Activated CD8-positive, alpha-beta T cell treated with anti-CD3 and anti-CD28 coated beads for 36 hours (primary cell): ENCODE results near the gene BCCIP. TPM values are rescaled to one million over a fixed set of nuclear protein-coding genes. Genes with fewer than 3 reads are reported as not detected.

ENCODE experiments used
- ATAC-seq: fragments of 200-7000 bp; cut with Tn5 transposase; one replicate; pipeline ENCODE4 v1.10.0; 2021; ENCODE audit warnings: mild to moderate bottlenecking, moderate library complexity
- CTCF ChIA-PET: fragments of 350-600 bp; sonication (Branson Sonifier 250); formaldehyde crosslinking; loops from one replicate; lab custom pipeline; 2021; ENCODE audit warnings: antibody characterized with exemption; lab: Charles Lee
- POLR2A ChIA-PET: fragments of 350-600 bp; sonication (Branson Sonifier 250); formaldehyde crosslinking; loops from one replicate; lab custom pipeline; 2021; ENCODE audit warnings: antibody characterized with exemption; lab: Charles Lee
- DNase-seq: peaks from one replicate; pipeline ENCODE4 v3.0.0-alpha.2; 2020
- H3K27ac Mint-ChIP-seq: one replicate; pipeline ENCODE4 v1.8.0; 2021; ENCODE audit warnings: mild to moderate bottlenecking, mixed read lengths
- H3K27me3 Mint-ChIP-seq: one replicate; pipeline ENCODE4 v1.8.0; 2021; ENCODE audit warnings: mixed read lengths
- H3K36me3 Mint-ChIP-seq: one replicate; pipeline ENCODE4 v1.8.0; 2021; ENCODE audit warnings: low read depth, mixed read lengths
- H3K4me1 Mint-ChIP-seq: one replicate; pipeline ENCODE4 v1.8.0; 2021; ENCODE audit warnings: low read depth, mixed read lengths
- H3K4me3 Mint-ChIP-seq: one replicate; pipeline ENCODE4 v1.8.0; 2021; ENCODE audit warnings: mild to moderate bottlenecking, moderate library complexity, mixed read lengths
- H3K9me3 Mint-ChIP-seq: one replicate; pipeline ENCODE4 v1.8.0; 2021; ENCODE audit warnings: mixed read lengths
- CTCF ChIP-seq: fragments of 200-600 bp; IDR thresholded peaks from one replicate; pipeline ENCODE4 v1.8.0; 2022; ENCODE audit warnings: antibody characterized with exemption, mild to moderate bottlenecking
- intact Hi-C: fragments of 100-400 bp; cut with micrococcal nuclease; formaldehyde crosslinking; loops from one replicate; pipeline ENCODE4 v1.10.0; 2022
- total RNA-seq, 2 experiments: library from RNA; stranded (reverse); gene quantifications; one replicate each; pipeline ENCODE4 v1.2.3, GENCODE V29; 2021

The BCCIP gene
- total RNA-seq, 2 experiments from 2014 or later, result 113 to 117 TPM

GRCh38 chr10:125777806-125778205 is 45.5 kb upstream of the BCCIP start:
- ChIA-PET POLR2A (no interaction called here), CTCF (no interaction called here)
- DNase-seq, result no peak
- H3K27me3 Mint-ChIP-seq, result peaks cover 2% of the 10 kb centered on the region
- ATAC-seq, result no peak
- H3K27ac Mint-ChIP-seq, result no peak overlapping the region
- no peaks in the 10 kb centered on the region for H3K4me1 Mint-ChIP-seq
- intact Hi-C loops, result no loop called here
- H3K9me3 Mint-ChIP-seq, result no peaks in the 10 kb centered on the region
- no peak overlapping the region for H3K4me3 Mint-ChIP-seq
- H3K36me3 Mint-ChIP-seq, result no peaks in the 10 kb centered on the region
- no peak for TF ChIP-seq CTCF

DNA sequence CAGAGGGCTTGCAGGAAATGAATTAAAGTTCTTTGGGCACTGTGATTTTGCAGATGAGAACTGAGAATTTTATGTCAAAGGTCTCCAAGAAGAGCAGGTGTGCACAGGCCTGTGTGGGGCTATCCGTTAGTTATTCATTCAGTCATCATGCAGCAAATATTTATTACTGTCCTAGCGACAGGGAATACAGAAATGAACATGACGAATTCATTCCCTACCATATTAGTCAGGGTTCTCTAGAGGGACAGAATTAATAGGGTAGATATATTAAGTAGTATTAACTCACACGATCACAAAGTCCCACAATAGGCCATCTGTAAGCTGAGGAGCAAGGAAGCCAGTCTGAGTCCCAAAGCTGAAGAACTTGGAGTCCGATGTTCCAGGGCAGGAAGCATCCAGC is 44.8 kb upstream of the BCCIP start:
- no peak for ATAC-seq
- DNase-seq, result no peak
- no peak for TF ChIP-seq CTCF
- no peaks in the 10 kb centered on the region for H3K4me1 Mint-ChIP-seq
- no peaks in the 10 kb centered on the region for H3K36me3 Mint-ChIP-seq
- ChIA-PET POLR2A (no interaction called here), CTCF (no interaction called here)
- intact Hi-C loops, result no loop called here
- H3K4me3 Mint-ChIP-seq, result no peak overlapping the region
- no peaks in the 10 kb centered on the region for H3K9me3 Mint-ChIP-seq
- no peak overlapping the region for H3K27ac Mint-ChIP-seq
- H3K27me3 Mint-ChIP-seq, result peaks cover 2% of the 10 kb centered on the region

DNA sequence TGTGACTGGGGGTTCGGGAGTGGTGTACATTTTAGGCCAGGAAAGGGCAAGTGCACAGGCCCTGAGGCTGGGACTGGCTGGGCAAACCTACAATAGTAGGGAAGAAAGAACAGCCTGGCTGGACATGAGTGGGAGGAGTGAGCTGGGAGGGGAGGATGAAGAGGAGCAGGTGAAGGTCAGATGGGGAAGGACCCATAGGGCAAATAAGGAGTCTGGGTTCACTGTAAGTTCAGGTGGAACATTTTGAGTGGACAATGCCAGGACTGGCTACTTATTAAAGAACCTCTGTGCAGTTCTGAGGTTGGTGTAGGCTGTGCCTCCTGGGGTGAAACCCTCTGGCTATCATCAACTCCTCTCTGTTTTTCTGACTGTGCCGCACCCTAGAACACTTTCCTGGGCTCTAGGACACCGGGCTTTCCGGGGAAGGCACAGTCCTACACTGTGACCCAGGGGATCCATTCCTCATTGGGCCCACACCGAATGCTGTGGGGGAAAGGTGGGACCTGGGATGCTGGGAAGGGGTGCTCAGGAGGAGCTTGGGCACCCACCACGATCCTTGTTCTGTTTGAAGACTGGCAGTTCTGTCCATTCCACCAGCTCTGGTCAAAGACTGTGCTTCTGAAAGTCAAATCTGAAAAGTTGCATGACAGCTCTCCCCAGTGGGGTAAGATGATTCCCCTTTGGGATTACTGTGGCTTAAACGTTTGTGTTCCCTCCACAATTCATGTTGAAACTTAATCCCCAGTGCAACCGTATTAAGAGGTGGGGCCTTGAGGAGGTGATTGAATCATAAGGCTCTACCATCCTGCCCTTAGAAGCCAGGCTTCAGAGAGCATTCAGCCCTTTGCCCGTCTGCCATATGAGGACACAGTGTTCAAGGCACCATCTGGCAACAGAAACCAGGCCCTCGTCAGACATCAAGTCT is 43.7 kb upstream of the BCCIP start:
- H3K27ac Mint-ChIP-seq, result no peak overlapping the region
- no peaks in the 10 kb centered on the region for H3K27me3 Mint-ChIP-seq
- no peak for DNase-seq
- no peaks in the 10 kb centered on the region for H3K9me3 Mint-ChIP-seq
- ChIA-PET POLR2A (no interaction called here), CTCF (interaction anchor here (1.5 kb wide), 1 partner anchor 49 kb away, joined by 3 read pairs; no protein-coding TSS in a partner anchor)
- intact Hi-C loops, result no loop called here
- H3K36me3 Mint-ChIP-seq, result no peaks in the 10 kb centered on the region
- H3K4me3 Mint-ChIP-seq, result no peak overlapping the region
- no peaks in the 10 kb centered on the region for H3K4me1 Mint-ChIP-seq
- no peak for TF ChIP-seq CTCF
- no peak for ATAC-seq

DNA sequence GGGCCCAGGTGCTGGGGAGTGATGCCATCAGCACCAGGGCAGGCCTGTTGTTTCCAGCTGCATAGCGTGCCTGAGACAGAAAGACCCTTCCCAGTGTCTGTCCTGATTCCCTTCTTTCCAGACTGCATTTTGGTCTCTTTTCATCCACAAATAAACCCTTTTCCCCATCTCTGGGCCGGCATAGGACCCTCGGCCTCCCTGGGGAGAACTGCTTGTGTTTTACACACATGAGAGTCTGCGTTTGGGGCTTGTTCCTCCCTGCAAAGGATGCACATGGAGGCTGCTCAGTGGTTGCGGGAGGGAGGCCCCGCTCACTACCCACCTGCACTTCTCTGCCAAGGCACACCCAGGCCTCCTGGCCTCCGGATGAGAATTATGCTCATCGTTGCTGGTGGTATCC is 42.0 kb upstream of the BCCIP start:
- POLR2A ChIA-PET, result interaction anchor here (0.9 kb wide), 1 partner anchor 14 kb away, joined by 3 read pairs; no protein-coding TSS in a partner anchor
- H3K9me3 Mint-ChIP-seq, result no peaks in the 10 kb centered on the region
- H3K4me1 Mint-ChIP-seq, result no peaks in the 10 kb centered on the region
- no peak overlapping the region for H3K4me3 Mint-ChIP-seq
- no peaks in the 10 kb centered on the region for H3K27me3 Mint-ChIP-seq
- TF ChIP-seq CTCF, result no peak
- DNase-seq, result no peak
- no peaks in the 10 kb centered on the region for H3K36me3 Mint-ChIP-seq
- H3K27ac Mint-ChIP-seq, result no peak overlapping the region
- intact Hi-C loops, result no loop called here
- no peak for ATAC-seq
- CTCF ChIA-PET, result no interaction called here

DNA sequence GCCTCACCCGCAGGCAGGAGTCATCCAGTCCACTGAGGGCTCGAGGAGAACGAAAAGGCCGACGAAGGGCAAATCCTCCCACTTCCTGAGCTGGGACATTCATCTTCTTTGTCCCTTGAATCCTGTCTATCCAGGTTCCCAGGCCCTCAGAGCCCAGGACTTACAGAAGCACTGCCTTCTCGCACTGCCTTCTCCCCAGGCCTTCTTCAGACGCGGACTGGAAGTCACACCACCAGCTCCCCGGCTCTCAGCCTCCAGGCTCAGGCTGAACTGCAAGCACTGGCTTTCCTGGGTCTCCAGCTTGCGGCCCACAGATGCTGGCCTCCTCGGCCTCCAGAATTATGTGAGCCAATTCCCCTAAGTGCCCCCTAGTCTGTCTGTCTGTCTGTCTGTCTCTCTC is 41.3 kb upstream of the BCCIP start:
- no peak for DNase-seq
- ChIA-PET CTCF (no interaction called here), POLR2A (interaction anchor here (0.9 kb wide), 1 partner anchor 13 kb away, joined by 3 read pairs; no protein-coding TSS in a partner anchor)
- intact Hi-C loops, result no loop called here
- H3K36me3 Mint-ChIP-seq, result no peaks in the 10 kb centered on the region
- H3K4me1 Mint-ChIP-seq, result peaks cover 5% of the 10 kb centered on the region
- H3K27ac Mint-ChIP-seq, result no peak overlapping the region
- no peak for TF ChIP-seq CTCF
- no peaks in the 10 kb centered on the region for H3K9me3 Mint-ChIP-seq
- no peak overlapping the region for H3K4me3 Mint-ChIP-seq
- H3K27me3 Mint-ChIP-seq, result no peaks in the 10 kb centered on the region
- no peak for ATAC-seq
